Islet of Langerhans (tissue), 1 donor: ENCODE results near the gene DET1.

Experiments used
- FAIRE-seq: peaks from one replicate; lab custom pipeline; 2011; peaks lifted over from hg19 to GRCh38; lab: Jason Lieb, UNC

DET1 gene

GRCh38 chr15:88465633-88466224 is 80.8 kb downstream of the DET1 start:
- FAIRE-seq = no peak

GRCh38 chr15:88463870-88464532 is 82.5 kb downstream of the DET1 start:
- FAIRE-seq = no peak
